SK-N-MC (cell line): ENCODE measurements around the gene TRPM2.

Source experiments
- EZH2 ChIP-seq: fragments of 200-600 bp; sonication (generic); IDR thresholded peaks from one replicate; pipeline ENCODE4 v1.6.1; 2017; ENCODE audit warnings: antibody characterized with exemption
- FOXP2 ChIP-seq: optimal IDR thresholded peaks from 2 replicates; pipeline ENCODE3; 2011; ENCODE audit warnings: mild to moderate bottlenecking, moderate library complexity; ENCODE audit not compliant: insufficient read depth; ENCODE audit errors: extremely low read length, control extremely low read depth
- POLR2AphosphoS5 ChIP-seq: IDR thresholded peaks from 2 replicates; pipeline ENCODE4 v1.6.1; 2012; ENCODE audit warnings: mild to moderate bottlenecking, low read depth, low read length, borderline replicate concordance

DNA sequence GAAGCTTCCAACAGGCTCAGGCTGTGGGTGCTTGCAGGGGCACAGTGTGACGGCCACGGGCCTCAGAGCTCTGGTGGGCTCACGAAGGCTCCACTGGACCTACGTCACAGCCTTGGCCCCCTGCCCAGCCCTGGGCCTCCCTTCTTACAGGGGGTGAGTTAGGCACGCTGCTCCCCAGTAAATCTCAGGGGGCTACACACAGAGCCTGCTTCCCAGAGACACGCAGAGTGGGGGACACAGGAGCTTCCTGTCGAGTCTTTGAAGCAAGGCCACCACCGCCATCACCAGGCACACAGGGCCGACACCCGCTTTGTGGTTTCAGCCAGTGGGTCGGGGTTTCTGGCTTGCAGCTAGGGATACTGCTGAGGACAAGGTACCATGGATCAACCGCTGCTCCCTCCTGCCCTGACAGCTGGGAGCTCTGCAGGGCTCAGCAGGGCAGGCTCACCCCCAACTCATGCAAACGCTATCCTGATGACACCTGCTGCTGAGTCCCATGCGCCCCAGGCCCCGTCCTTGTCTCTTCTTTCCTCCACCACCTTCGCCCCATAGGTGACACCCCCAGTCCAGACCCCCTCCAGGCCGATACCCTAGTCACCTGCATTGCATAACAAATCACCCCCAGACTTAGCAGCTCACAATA lies 8.8 kb upstream of the TRPM2 start:
- TF ChIP-seq POLR2AphosphoS5: no peak
- no peak for TF ChIP-seq EZH2
- no peak for TF ChIP-seq FOXP2
